ENCODE measurements around the gene IDH3A.

DNA sequence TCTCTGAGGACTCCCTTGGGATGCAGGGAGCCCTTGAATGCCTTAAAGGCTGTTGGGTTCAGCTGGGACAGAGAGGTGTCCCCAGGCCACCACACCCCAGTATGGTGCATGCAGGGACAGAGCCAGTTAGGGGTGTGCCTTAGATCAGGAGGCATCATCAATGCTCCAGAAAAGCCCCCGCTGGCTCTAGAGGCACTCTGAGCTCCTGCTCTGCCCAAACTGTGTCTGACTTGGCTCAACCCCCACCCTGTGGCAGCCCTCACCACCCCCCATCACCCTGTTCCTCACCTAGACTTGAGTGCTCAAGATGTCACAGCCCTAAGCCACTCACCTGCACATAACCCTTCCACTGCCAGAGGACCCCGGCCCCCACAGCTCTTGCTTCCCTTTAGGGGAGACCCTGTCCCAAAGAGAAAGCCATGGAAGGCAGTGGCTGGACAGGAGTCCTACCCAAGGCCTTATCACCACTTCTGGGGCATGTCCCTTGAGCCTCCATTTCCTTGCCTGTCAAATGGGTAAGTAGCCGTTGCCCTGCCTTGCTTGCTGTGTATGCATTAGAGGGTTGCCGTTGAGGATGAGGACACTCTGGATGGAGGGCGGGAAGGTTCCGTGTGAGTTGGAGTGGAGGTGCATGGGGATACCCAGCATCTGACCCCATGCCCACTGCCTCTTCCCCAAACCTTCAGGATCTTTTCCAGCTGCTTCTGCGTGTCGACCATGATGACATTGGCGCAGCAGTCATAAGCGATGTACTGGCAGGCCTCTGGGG lies 43.8 kb downstream of the IDH3A start:
- TF ChIP-seq POLR2A (IDR thresholded peaks at IDR 0.05): no peak
- TF ChIP-seq, protein P1, sequence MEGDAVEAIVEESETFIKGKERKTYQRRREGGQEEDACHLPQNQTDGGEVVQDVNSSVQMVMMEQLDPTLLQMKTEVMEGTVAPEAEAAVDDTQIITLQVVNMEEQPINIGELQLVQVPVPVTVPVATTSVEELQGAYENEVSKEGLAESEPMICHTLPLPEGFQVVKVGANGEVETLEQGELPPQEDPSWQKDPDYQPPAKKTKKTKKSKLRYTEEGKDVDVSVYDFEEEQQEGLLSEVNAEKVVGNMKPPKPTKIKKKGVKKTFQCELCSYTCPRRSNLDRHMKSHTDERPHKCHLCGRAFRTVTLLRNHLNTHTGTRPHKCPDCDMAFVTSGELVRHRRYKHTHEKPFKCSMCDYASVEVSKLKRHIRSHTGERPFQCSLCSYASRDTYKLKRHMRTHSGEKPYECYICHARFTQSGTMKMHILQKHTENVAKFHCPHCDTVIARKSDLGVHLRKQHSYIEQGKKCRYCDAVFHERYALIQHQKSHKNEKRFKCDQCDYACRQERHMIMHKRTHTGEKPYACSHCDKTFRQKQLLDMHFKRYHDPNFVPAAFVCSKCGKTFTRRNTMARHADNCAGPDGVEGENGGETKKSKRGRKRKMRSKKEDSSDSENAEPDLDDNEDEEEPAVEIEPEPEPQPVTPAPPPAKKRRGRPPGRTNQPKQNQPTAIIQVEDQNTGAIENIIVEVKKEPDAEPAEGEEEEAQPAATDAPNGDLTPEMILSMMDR (IDR thresholded peaks at IDR 0.05): no peak
